Stimulated activated CD4-positive, alpha-beta T cell treated with anti-CD3 and anti-CD28 coated beads, Interleukin-15, amount 100 ng/mL, for 48 hours (primary cell): ENCODE results near the gene MAD1L1.
"Not testable (repeated sequence)": the region's sequence is repeated elsewhere in the genome, so short reads cannot be mapped to it uniquely, and the experiment has no call there.

Experiments
- DNase-seq, 2 donors: peaks; one replicate each; pipeline ENCODE4 v3.0.0-alpha.2; 2020; ENCODE audit warnings: low read depth in 2 of 2

MAD1L1 gene

GRCh38 chr7:1971946-1972654 lies 260.6 kb downstream of the MAD1L1 start:
- DNase-seq = no peak

GRCh38 chr7:1970895-1971294 lies 261.9 kb downstream of the MAD1L1 start:
- no peak for DNase-seq

GRCh38 chr7:1970285-1970660 lies 262.5 kb downstream of the MAD1L1 start:
- DNase-seq = not testable (repeated sequence)

- DNase-seq = no peak
These were observed 263.1 kb downstream of the MAD1L1 start for GRCh38 chr7:1969459-1970284.

GRCh38 chr7:1968397-1969111 lies 264.2 kb downstream of the MAD1L1 start:
- DNase-seq = no peak

- DNase-seq = no peak
These were observed 265.0 kb downstream of the MAD1L1 start for GRCh38 chr7:1967512-1968396.

- DNase-seq = no peak
These were observed 266.0 kb downstream of the MAD1L1 start for GRCh38 chr7:1966631-1967200.

GRCh38 chr7:1965579-1966294 lies 267.0 kb downstream of the MAD1L1 start:
- DNase-seq = no peak

GRCh38 chr7:1964913-1965578 lies 267.7 kb downstream of the MAD1L1 start:
- DNase-seq = no peak

GRCh38 chr7:1964211-1964912 lies 268.4 kb downstream of the MAD1L1 start:
- no peak for DNase-seq

GRCh38 chr7:1963575-1963974 lies 269.2 kb downstream of the MAD1L1 start:
- DNase-seq = no peak

GRCh38 chr7:1961701-1962276 lies 271.0 kb downstream of the MAD1L1 start:
- DNase-seq = peak; percentile 44 to 59

GRCh38 chr7:1959305-1959704 lies 273.4 kb downstream of the MAD1L1 start:
- no peak for DNase-seq

- DNase-seq = no peak
These were observed 275.1 kb downstream of the MAD1L1 start for GRCh38 chr7:1957471-1958225.

GRCh38 chr7:1956611-1957470 lies 275.9 kb downstream of the MAD1L1 start:
- DNase-seq = no peak

- no peak for DNase-seq
These were observed 276.6 kb downstream of the MAD1L1 start for GRCh38 chr7:1956141-1956540.

GRCh38 chr7:1954366-1955004 lies 278.3 kb downstream of the MAD1L1 start:
- no peak for DNase-seq
